K562 (cell line): ENCODE data around the gene POLR3C. TPM values are rescaled to one million over a fixed set of nuclear protein-coding genes. Genes with fewer than 3 reads are reported as not detected.

Experiments used
- ATAC-seq: fragments of 200-7000 bp; cut with Tn5 transposase; 3 replicates; pipeline ENCODE4 v1.9.1; 2020; ENCODE audit warnings: moderate library complexity
- BruUV-seq: library from RNA; stranded (reverse); fragments of 400-500 nt; replicated peaks from 2 replicates; lab custom pipeline; 2021; lab: Mats Ljungman, UMichigan
- CTCF ChIA-PET: fragments of 300-600 bp; formaldehyde crosslinking; extraction: SDS; loops from one replicate; lab custom pipeline; 2021; ENCODE audit warnings: low intra/inter-chr PET ratio; lab: Yijun Ruan, JAX
- POLR2A ChIA-PET: fragments of 300-600, 350-650 bp; sonication (Branson Sonifier 250); formaldehyde crosslinking; extraction: SDS; loops from one replicate; lab custom pipeline; 2021; ENCODE audit warnings: antibody characterized with exemption, inconsistent platforms; lab: Yijun Ruan, JAX
- DNase-seq, 4 experiments: peaks; one replicate each; pipeline versions ENCODE4 v3.0.0 to v3.0.0-alpha.2; 2011 to 2018; ENCODE audit warnings: low spot score in 3 of 4, mixed read lengths in 3 of 4; ENCODE audit errors: extremely low read depth in 1 of 4
- FAIRE-seq: peaks from 2 replicates; lab custom pipeline; 2011; peaks lifted over from hg19 to GRCh38; lab: Jason Lieb, UNC
- H2AFZ ChIP-seq: 2 replicates; pipeline ENCODE4 v1.6.0; 2011; ENCODE audit warnings: low read depth, low read length, control low read depth, inconsistent platforms
- H3K27ac ChIP-seq: fragments of 200-600 bp; 3 replicates; pipeline ENCODE4 v1.8.0; 2011; ENCODE audit warnings: low read depth, mild to moderate bottlenecking, control low read depth, inconsistent platforms, low read length, moderate library complexity, mixed read lengths; ENCODE audit errors: extremely low read depth
- H3K27me3 ChIP-seq, 2 experiments: fragments of 300-600 bp in 1 of 2; 2 replicates in 1 of 2; 3 replicates in 1 of 2; pipeline versions ENCODE4 v1.6.0 to v1.8.0; 2011; ENCODE audit warnings: inconsistent platforms in 2 of 2, low read length in 2 of 2, mild to moderate bottlenecking in 1 of 2, mixed read lengths in 1 of 2, moderate library complexity in 1 of 2; ENCODE audit not compliant: control insufficient read depth in 2 of 2, insufficient read depth in 2 of 2
- H3K36me3 ChIP-seq: fragments of 300-600 bp; 3 replicates; pipeline ENCODE4 v1.8.0; 2011; ENCODE audit warnings: mild to moderate bottlenecking, low read length, inconsistent platforms; ENCODE audit not compliant: control insufficient read depth, insufficient read depth
- H3K4me1 ChIP-seq, 2 experiments: fragments of 200-600 bp in 1 of 2; replicated peaks in 1 of 2; 2 replicates in 1 of 2; 3 replicates in 1 of 2; pipeline versions ENCODE4 v1.5.1 to v1.8.0; 2011; ENCODE audit warnings: inconsistent platforms in 2 of 2, low read length in 2 of 2, mild to moderate bottlenecking in 1 of 2, mixed read lengths in 1 of 2, moderate library complexity in 1 of 2; ENCODE audit not compliant: control insufficient read depth in 2 of 2, insufficient read depth in 2 of 2
- H3K4me2 ChIP-seq: 2 replicates; pipeline ENCODE4 v1.6.1; 2011; ENCODE audit warnings: low read length, control low read depth, inconsistent platforms, mixed read lengths; ENCODE audit not compliant: insufficient read depth
- H3K4me3 ChIP-seq: fragments of 200-600 bp; sonication (generic), shearing (Covaris generic); 2 replicates; pipeline ENCODE4 v1.5.1; 2016; ENCODE audit warnings: control low read depth, inconsistent platforms
- H3K79me2 ChIP-seq: fragments of 200-600 bp; 3 replicates; pipeline ENCODE4 v1.8.0; 2011; ENCODE audit warnings: low read length, inconsistent platforms; ENCODE audit not compliant: control insufficient read depth, insufficient read depth
- H3K9ac ChIP-seq, 2 experiments: 2 replicates each; pipeline versions ENCODE4 v1.6.0 to v1.6.1; 2011; ENCODE audit warnings: low read depth in 2 of 2, low read length in 2 of 2, control low read depth in 1 of 2, inconsistent platforms in 1 of 2, mild to moderate bottlenecking in 1 of 2, mixed read lengths in 1 of 2; ENCODE audit not compliant: insufficient read depth in 1 of 2
- H3K9me1 ChIP-seq: one replicate; pipeline ENCODE4 v1.6.0; 2011; ENCODE audit warnings: inconsistent platforms, mild to moderate bottlenecking, low read length, moderate library complexity; ENCODE audit not compliant: control insufficient read depth, insufficient read depth
- H3K9me3 ChIP-seq: replicated peaks from 2 replicates; pipeline ENCODE4 v1.5.1; 2011; ENCODE audit warnings: low read depth, low read length, inconsistent platforms; ENCODE audit not compliant: control insufficient read depth, insufficient read depth
- H4K20me1 ChIP-seq: replicated peaks from 2 replicates; pipeline ENCODE4 v1.6.1; 2011; ENCODE audit warnings: low read length, inconsistent platforms, mixed read lengths; ENCODE audit not compliant: control insufficient read depth, insufficient read depth
- FOXA3 ChIP-seq, 2 experiments: fragments of 450-650 bp in 1 of 2; sonication (generic) in 1 of 2; formaldehyde crosslinking; IDR thresholded peaks in 1 of 2; conservative IDR thresholded peaks in 1 of 2; 2 replicates each; pipeline versions ENCODE4 v1.4.0 to v1.8.0; 2020 to 2022; ENCODE audit warnings: mild to moderate bottlenecking in 2 of 2, missing genetic modification reagents in 1 of 2
- GATAD2A ChIP-seq: fragments of 450-650 bp; IDR thresholded peaks from 2 replicates; pipeline ENCODE4 v1.6.1; 2017
- KDM2B ChIP-seq: fragments of 250-450 bp; sonication (Bioruptor Pico); IDR thresholded peaks from 2 replicates; pipeline ENCODE4 v1.8.0; 2021; ENCODE audit warnings: mild to moderate bottlenecking, moderate library complexity
- RB1 ChIP-seq: fragments of 450-650 bp; IDR thresholded peaks from 2 replicates; pipeline ENCODE4 v1.6.1; 2017; ENCODE audit warnings: low read depth, mild to moderate bottlenecking
- SETDB1 ChIP-seq: IDR thresholded peaks from one replicate; pipeline ENCODE4 v1.6.1; 2012; ENCODE audit warnings: low read length, control low read depth, inconsistent platforms
- SNRNP70 ChIP-seq: fragments of 200-400 bp; formaldehyde crosslinking; optimal IDR thresholded peaks from 2 replicates; pipeline ENCODE3; 2017; ENCODE audit warnings: low read depth, low read length
- STAG1 ChIP-seq: sonication (generic); formaldehyde crosslinking; IDR thresholded peaks from 2 replicates; pipeline ENCODE4 v1.5.0; 2020; ENCODE audit warnings: missing genetic modification reagents, borderline replicate concordance
- TFAM ChIP-seq: fragments of 250-450 bp; sonication (Bioruptor Pico); conservative IDR thresholded peaks from 2 replicates; pipeline ENCODE4 v1.5.0; 2021; ENCODE audit warnings: mild to moderate bottlenecking, moderate library complexity
- ZBTB11 ChIP-seq, 3 experiments: fragments of 200-800 bp in 1 of 3; fragments of 250-450 bp in 1 of 3; fragments of 450-650 bp in 1 of 3; sonication (Bioruptor Pico) in 1 of 3; sonication (Bioruptor generic) in 1 of 3; formaldehyde crosslinking in 1 of 3; IDR thresholded peaks; 2 replicates each; pipeline versions ENCODE4 v1.6.1 to v1.8.0; 2016 to 2022; ENCODE audit warnings: mild to moderate bottlenecking in 2 of 3, missing genetic modification characterization in 2 of 3, missing compliant biosample characterization in 1 of 3, moderate library complexity in 1 of 3
- ZNF232 ChIP-seq: sonication (generic); formaldehyde crosslinking; IDR thresholded peaks from 2 replicates; pipeline ENCODE4 v1.8.0; 2022; ENCODE audit warnings: mild to moderate bottlenecking, missing genetic modification reagents
- ZNF740 ChIP-seq, 3 experiments: fragments of 200-800 bp in 1 of 3; sonication (Bioruptor generic) in 1 of 3; sonication (generic) in 1 of 3; formaldehyde crosslinking in 1 of 3; IDR thresholded peaks; 2 replicates each; pipeline versions ENCODE4 v1.6.1 to v1.8.0; 2016 to 2022; ENCODE audit warnings: mild to moderate bottlenecking in 2 of 3, missing compliant biosample characterization in 2 of 3, missing genetic modification characterization in 2 of 3, missing genetic modification reagents in 1 of 3
- WGBS: fragments of 100-300 bp; shearing (Covaris generic); methylation state at CpG from one replicate; pipeline ENCODE4 v1.1.6; 2016; ENCODE audit warnings: low coverage, mixed read lengths; ENCODE audit not compliant: insufficient coverage; ENCODE audit errors: missing lambda C conversion rate; 5-methylcytosine and 5-hydroxymethylcytosine counted together
- in situ Hi-C: fragments of 300-500 bp; cut with MboI; formaldehyde crosslinking; loops from 4 replicates; pipeline ENCODE4 v1.15.0; 2018; ENCODE audit warnings: inconsistent platforms, mixed read lengths
- intact Hi-C: fragments of 100-400 bp; cut with micrococcal nuclease; formaldehyde crosslinking; loops from 2 replicates; pipeline ENCODE4 v1.14.2; 2022
- polyA plus RNA-seq, 8 experiments: library from polyadenylated mRNA; depleted of rRNA in 4 of 8; stranded (reverse) in 5 of 8; unstranded in 3 of 8; fragments of >200 nt; fragmentation: Nextera tagmentation in 2 of 8; fragmentation: Illumina TruSeq in 1 of 8; extraction: Ambion mirVana in 2 of 8; extraction: Trizol in 1 of 8; gene quantifications; 2 replicates each; pipeline versions ENCODE4 v1.2.1 to v1.2.3, GENCODE V29; 2011 to 2014; ENCODE audit warnings: inconsistent platforms in 1 of 8, missing spikeins in 1 of 8
- total RNA-seq, 7 experiments: library from RNA; depleted of rRNA in 6 of 7; stranded (reverse); fragments of >200 nt in 6 of 7; fragmentation: Illumina TruSeq in 2 of 7; extraction: Trizol in 2 of 7; gene quantifications; 2 replicates each; pipeline versions ENCODE4 v1.2.1 to v1.2.3, GENCODE V29; 2011 to 2021; ENCODE audit warnings: low replicate concordance in 1 of 7
- TF ChIP-seq, protein P1 (sequence below), 2 experiments: fragments of 450-650 bp; conservative IDR thresholded peaks; 2 replicates each; pipeline ENCODE4 v1.6.1; 2017; ENCODE audit warnings: mild to moderate bottlenecking in 2 of 2, moderate library complexity in 2 of 2
- TF ChIP-seq, protein P2 (sequence below): sonication (generic); formaldehyde crosslinking; IDR thresholded peaks from 2 replicates; pipeline ENCODE4 v1.8.0; 2022; ENCODE audit warnings: missing genetic modification reagents, mild to moderate bottlenecking, borderline replicate concordance

Gene POLR3C
- total and polyA plus RNA-seq, 9 of the 15 experiments (the other 6 are each of a cell fraction or from before 2014, with no cell fraction given), result 19.7 to 64.1 (median 45.2) TPM

- Histone ChIP-seq H3K4me1 (peaks cover 7 to 20% of the 10 kb centered on the region in 2 experiments; a peak in 4 of 5 replicates), H3K27ac (peak overlapping the region; percentile 59), H4K20me1 (no peaks in the 10 kb centered on the region), H3K4me3 (peak overlapping the region; percentile 54), H3K9me1 (no peaks in the 10 kb centered on the region), H3K27me3 (no peaks in the 10 kb centered on the region), H3K9ac (peak overlapping the region; percentile 68 to 93), H3K4me2 (peak overlapping the region; percentile 82), H3K9me3 (no peaks in the 10 kb centered on the region), H3K36me3 (peaks cover 54% of the 10 kb centered on the region), H3K79me2 (no peaks in the 10 kb centered on the region), H2AFZ (peak overlapping the region; percentile 96)
- peak; percentile 65 to 74 (median 68) for DNase-seq
- peak; percentile 61 for FAIRE-seq
- ATAC-seq, result peak; percentile 80
- intact Hi-C loops, result loop anchor here (5.0 kb wide), 1 partner anchor 66 kb away; the partner anchor contains the start of gene ITGA10
- in situ Hi-C loops, result loop anchor here (5.0 kb wide), 1 partner anchor 166 kb away; no protein-coding TSS in a partner anchor
- ChIA-PET CTCF (interaction anchor here (0.5 to 2.5 kb wide), 5 partner anchors 9 to 167 kb away, joined by 3 to 16 read pairs (median 6); partner anchors contain the start of gene ITGA10), POLR2A (interaction anchor here (1.2 to 6.8 kb wide), 6 partner anchors 13 to 161 kb away, joined by 3 to 40 read pairs (median 7); partner anchors contain the start of genes PIAS3 and RBM8A)
- BruUV-seq, result no TSS peak
- WGBS, result 24% methylated on average over 3 of the region's 3 CpGs
- TF ChIP-seq ZNF740 (CRISPR knock-in tag; IDR thresholded peaks at IDR 0.05) (0 out of 2 replicates have a peak, but pooled peaks have one; percentile 14), ZNF740 (tag; IDR thresholded peaks at IDR 0.05) (no peak), RB1 (0 out of 2 replicates have a peak, but pooled peaks have one; percentile 8), KDM2B (no peak), GATAD2A (0 out of 2 replicates have a peak, but pooled peaks have one; percentile 14), TFAM (CRISPR knock-in tag) (no peak), ZBTB11 (CRISPR knock-in tag; IDR thresholded peaks at IDR 0.05) (0 out of 6 replicates have a peak, but pooled peaks of 1 of the 3 experiments have one; percentile 6), SNRNP70 (peak; percentile 41), SETDB1 (no peak), ZNF232 (CRISPR knock-in tag) (no peak), STAG1 (peak; percentile 47; the same call in 1 of the 2 replicates), FOXA3 (CRISPR knock-in tag; conservative IDR thresholded peaks at IDR 0.05 in 1 of 2, IDR thresholded peaks at IDR 0.05 in 1 of 2) (peak in 1 of 2 experiments; percentile 19; a peak in 1 of 4 replicates)
- TF ChIP-seq, protein P1, sequence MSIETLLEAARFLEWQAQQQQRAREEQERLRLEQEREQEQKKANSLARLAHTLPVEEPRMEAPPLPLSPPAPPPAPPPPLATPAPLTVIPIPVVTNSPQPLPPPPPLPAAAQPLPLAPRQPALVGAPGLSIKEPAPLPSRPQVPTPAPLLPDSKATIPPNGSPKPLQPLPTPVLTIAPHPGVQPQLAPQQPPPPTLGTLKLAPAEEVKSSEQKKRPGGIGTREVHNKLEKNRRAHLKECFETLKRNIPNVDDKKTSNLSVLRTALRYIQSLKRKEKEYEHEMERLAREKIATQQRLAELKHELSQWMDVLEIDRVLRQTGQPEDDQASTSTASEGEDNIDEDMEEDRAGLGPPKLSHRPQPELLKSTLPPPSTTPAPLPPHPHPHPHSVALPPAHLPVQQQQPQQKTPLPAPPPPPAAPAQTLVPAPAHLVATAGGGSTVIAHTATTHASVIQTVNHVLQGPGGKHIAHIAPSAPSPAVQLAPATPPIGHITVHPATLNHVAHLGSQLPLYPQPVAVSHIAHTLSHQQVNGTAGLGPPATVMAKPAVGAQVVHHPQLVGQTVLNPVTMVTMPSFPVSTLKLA (conservative IDR thresholded peaks at IDR 0.05), result 0 out of 4 replicates have a peak, but pooled peaks of 1 of the 2 experiments have one; percentile 32
- TF ChIP-seq, protein P2, sequence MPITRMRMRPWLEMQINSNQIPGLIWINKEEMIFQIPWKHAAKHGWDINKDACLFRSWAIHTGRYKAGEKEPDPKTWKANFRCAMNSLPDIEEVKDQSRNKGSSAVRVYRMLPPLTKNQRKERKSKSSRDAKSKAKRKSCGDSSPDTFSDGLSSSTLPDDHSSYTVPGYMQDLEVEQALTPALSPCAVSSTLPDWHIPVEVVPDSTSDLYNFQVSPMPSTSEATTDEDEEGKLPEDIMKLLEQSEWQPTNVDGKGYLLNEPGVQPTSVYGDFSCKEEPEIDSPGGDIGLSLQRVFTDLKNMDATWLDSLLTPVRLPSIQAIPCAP (CRISPR knock-in tag), result no peak
These were observed 22.2 kb downstream of the POLR3C start for GRCh38 chr1:145846201-145846612.
